ENCODE data around the gene MAP3K4. TPM values are rescaled to one million over a fixed set of nuclear protein-coding genes. Genes with fewer than 3 reads are reported as not detected.

MAP3K4 gene
- total RNA-seq, 1 donor from 2014 or later, result 31.9 TPM

GRCh38 chr6:161008245-161008644, 16.7 kb downstream of the MAP3K4 start:
- DNase-seq (ENCODE audit: low read depth), result no peak
- TF ChIP-seq, protein P1, sequence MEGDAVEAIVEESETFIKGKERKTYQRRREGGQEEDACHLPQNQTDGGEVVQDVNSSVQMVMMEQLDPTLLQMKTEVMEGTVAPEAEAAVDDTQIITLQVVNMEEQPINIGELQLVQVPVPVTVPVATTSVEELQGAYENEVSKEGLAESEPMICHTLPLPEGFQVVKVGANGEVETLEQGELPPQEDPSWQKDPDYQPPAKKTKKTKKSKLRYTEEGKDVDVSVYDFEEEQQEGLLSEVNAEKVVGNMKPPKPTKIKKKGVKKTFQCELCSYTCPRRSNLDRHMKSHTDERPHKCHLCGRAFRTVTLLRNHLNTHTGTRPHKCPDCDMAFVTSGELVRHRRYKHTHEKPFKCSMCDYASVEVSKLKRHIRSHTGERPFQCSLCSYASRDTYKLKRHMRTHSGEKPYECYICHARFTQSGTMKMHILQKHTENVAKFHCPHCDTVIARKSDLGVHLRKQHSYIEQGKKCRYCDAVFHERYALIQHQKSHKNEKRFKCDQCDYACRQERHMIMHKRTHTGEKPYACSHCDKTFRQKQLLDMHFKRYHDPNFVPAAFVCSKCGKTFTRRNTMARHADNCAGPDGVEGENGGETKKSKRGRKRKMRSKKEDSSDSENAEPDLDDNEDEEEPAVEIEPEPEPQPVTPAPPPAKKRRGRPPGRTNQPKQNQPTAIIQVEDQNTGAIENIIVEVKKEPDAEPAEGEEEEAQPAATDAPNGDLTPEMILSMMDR (conservative IDR thresholded peaks at IDR 0.05; ENCODE audit: low read depth, low read length), result no peak
- H3K4me3 ChIP-seq (ENCODE audit: low read depth, low read length), result no peak overlapping the region

GRCh38 chr6:161009991-161010390, 18.4 kb downstream of the MAP3K4 start:
- DNase-seq (ENCODE audit: low read depth), result no peak
- TF ChIP-seq, protein P1 (conservative IDR thresholded peaks at IDR 0.05; ENCODE audit: low read depth, low read length), result no peak
- H3K4me3 ChIP-seq (ENCODE audit: low read depth, low read length), result no peak overlapping the region

DNA sequence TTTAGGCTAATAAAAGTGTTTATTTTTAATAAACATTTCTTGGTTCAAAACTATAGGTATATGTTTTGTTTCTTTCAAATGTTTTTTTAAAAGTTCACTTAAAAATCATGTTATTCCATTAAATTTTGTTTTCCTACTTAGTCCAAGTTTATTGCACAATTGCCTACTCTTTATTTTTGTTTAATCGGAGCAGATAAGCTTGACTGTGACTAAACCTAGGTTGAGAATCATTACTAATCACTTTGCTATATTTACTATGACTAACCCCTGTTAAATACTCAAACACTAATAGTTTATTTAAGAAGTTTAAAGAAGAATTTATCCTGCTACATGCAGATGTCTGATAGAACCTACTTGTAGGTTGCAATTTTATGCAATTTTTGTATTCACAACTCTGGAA, 18.8 kb downstream of the MAP3K4 start:
- no peak overlapping the region for H3K4me3 ChIP-seq (ENCODE audit: low read depth, low read length)
- no peak for DNase-seq (ENCODE audit: low read depth)
- TF ChIP-seq, protein P1 (conservative IDR thresholded peaks at IDR 0.05; ENCODE audit: low read depth, low read length), result no peak

DNA sequence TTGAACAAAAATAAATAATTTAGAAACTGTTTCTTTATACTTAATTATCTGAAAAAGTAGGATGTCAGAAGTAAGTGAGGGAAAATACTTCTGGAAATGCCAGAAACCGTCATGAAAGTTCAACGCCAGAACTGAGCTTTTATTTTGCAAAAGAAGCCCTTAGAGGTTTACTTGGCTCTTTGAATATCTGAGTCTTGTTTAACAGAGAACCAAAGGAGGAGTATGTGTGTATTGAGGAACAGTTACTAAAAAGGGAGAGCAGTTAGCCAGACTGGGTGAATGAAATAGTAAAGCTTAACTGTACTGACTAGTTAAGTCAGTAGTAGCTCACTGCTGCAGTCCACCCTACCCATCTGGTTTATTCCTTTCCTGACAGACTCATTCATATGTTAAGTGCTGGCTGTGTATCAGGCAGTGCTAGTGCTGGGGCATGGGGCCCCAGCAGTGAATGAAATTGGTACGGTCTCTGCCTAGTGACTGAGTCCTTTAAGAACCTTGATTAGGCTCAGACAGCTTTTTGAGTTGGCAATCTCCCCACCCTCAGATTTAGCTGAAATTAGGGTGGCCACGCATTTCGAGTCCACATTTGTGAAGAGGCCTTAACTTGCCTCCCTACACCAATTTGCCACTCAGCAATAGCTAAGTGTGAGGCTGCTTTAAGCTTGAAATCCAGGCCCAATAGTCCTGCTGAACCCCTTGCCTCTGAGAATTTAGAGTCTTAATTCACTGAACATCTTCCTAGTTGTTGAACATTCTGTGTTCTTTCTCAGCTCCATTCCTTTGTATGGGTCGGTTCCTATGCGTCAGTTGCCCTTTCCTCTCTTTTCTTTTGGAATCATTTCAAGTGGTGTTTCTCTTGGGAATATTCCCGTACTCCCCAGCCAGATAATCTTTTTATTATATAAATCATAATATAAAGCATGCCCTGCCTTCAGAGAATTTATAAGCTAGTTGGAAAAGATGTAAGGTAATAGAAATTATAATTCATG, 20.2 kb downstream of the MAP3K4 start:
- TF ChIP-seq, protein P1 (conservative IDR thresholded peaks at IDR 0.05; ENCODE audit: low read depth, low read length), result no peak
- no peak for DNase-seq (ENCODE audit: low read depth)

DNA sequence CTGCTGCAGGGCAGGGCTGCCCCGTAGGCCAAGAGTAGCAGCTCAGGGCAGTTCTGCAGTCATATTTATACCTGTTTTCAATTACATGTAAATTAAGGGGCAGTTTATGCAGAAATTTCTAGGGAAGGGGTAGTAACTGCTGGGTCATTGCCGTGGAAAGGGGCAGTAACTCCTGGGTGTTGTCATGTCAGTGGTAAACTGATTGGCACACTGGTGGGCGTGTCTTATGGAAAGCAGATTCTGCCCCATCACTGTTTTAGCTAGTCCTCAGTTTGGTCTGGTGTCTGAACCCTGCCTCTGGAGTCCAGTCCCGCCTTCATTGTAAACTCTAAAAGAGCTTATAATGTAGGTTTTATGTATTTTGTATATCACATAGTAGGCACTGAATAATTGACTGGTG, 22.1 kb downstream of the MAP3K4 start:
- TF ChIP-seq, protein P1 (conservative IDR thresholded peaks at IDR 0.05; ENCODE audit: low read depth, low read length), result no peak
- DNase-seq (ENCODE audit: low read depth), result no peak

More for the DNA sequence above, 20.2 kb downstream of the MAP3K4 start:
- no peak overlapping the region for H3K4me3 ChIP-seq (ENCODE audit: low read depth, low read length)

GRCh38 chr6:161017766-161018564, 26.4 kb downstream of the MAP3K4 start:
- no peak for DNase-seq (ENCODE audit: low read depth)
- H3K4me3 ChIP-seq (ENCODE audit: low read depth, low read length), result no peak overlapping the region
- TF ChIP-seq, protein P1 (conservative IDR thresholded peaks at IDR 0.05; ENCODE audit: low read depth, low read length), result no peak

More for the DNA sequence above, 22.1 kb downstream of the MAP3K4 start:
- no peak overlapping the region for H3K4me3 ChIP-seq (ENCODE audit: low read depth, low read length)
